Skeletal muscle tissue (tissue), 4 donors: ENCODE measurements around the gene MAP1A. TPM values are rescaled to one million over a fixed set of nuclear protein-coding genes. Genes with fewer than 3 reads are reported as not detected.

ENCODE experiments used
- H3K27ac ChIP-seq: one replicate; pipeline ENCODE4 v1.7.0; 2013; ENCODE audit warnings: mild to moderate bottlenecking, low read depth, low read length, inconsistent platforms
- H3K27me3 ChIP-seq, 3 donors: one replicate each; pipeline ENCODE4 v1.7.0; 2013; ENCODE audit warnings: low read length in 3 of 3; ENCODE audit not compliant: control insufficient read depth in 3 of 3, insufficient read depth in 3 of 3
- H3K36me3 ChIP-seq, 3 donors: one replicate each; pipeline ENCODE4 v1.7.0; 2013; ENCODE audit warnings: low read length in 3 of 3; ENCODE audit not compliant: control insufficient read depth in 3 of 3, insufficient read depth in 3 of 3
- H3K4me1 ChIP-seq, 3 donors: one replicate each; pipeline ENCODE4 v1.7.0; 2013; ENCODE audit warnings: low read length in 3 of 3, mild to moderate bottlenecking in 3 of 3; ENCODE audit not compliant: control insufficient read depth in 3 of 3, insufficient read depth in 3 of 3
- H3K4me3 ChIP-seq, 3 donors: one replicate each; pipeline ENCODE4 v1.7.0; 2013; ENCODE audit warnings: low read length in 3 of 3
- H3K9ac ChIP-seq, 3 donors: one replicate each; pipeline ENCODE4 v1.7.0; 2013; ENCODE audit warnings: low read length in 3 of 3, mild to moderate bottlenecking in 3 of 3, moderate library complexity in 2 of 3, low read depth in 1 of 3
- H3K9me3 ChIP-seq, 3 donors: one replicate each; pipeline ENCODE4 v1.7.0; 2013; ENCODE audit warnings: low read length in 3 of 3; ENCODE audit not compliant: control insufficient read depth in 3 of 3
- total RNA-seq: library from RNA; depleted of rRNA; stranded (reverse); fragments of >200 nt; gene quantifications from one replicate; pipeline ENCODE4 v1.2.3, GENCODE V29; 2014
- donor health status: Osteomylitis.

Gene MAP1A
- total RNA-seq, 1 donor from 2014 or later: 19.3 TPM

DNA sequence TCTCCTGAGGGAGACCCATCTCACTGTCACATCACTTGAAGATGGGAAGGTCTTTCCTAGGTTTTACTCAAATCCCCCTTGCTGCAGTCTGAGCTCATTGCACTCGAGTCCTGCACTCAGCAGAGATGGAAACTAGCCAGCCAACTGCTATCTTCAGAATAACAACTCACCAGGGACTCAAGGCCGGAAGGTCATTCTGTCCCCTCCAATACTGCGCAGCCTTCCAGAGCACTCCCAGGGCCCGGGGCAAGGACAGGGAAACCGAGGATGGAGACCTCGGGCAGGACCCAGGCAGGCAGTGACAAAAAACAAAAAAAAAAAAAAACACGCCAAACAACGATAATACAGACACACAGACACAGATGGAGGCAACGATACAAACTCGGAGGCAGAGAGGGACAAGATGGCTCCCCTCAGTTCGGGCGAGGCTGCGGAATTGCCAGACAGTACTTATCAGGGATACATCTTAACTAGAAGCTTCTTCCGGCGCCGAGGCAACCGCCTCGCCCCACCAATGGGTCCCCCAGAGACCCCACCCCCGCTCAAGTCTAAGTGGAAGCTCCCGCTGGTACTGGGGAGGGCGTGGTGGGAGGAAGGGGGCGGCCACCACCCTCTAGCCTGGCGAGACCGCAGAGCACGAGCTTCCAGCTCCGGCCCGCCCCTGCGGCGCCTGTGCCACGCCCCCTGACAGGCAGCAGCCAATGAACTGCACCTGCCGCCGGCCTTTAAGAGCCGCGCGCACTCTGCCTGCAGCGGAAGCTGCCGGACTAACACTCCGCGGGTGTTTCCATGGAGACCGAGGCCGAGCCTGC lies 7.0 kb upstream of the MAP1A start:
- Histone ChIP-seq H3K4me1 (peaks cover 36 to 56% (median 40%) of the 10 kb centered on the region in 3 donors), H3K36me3 (no peaks in the 10 kb centered on the region), H3K9me3 (no peaks in the 10 kb centered on the region), H3K27me3 (no peaks in the 10 kb centered on the region), H3K27ac (peak overlapping the region; percentile 97), H3K4me3 (peak overlapping the region; percentile 71 to 93 (median 86)), H3K9ac (peak overlapping the region; percentile 78 to 92 (median 88))

DNA sequence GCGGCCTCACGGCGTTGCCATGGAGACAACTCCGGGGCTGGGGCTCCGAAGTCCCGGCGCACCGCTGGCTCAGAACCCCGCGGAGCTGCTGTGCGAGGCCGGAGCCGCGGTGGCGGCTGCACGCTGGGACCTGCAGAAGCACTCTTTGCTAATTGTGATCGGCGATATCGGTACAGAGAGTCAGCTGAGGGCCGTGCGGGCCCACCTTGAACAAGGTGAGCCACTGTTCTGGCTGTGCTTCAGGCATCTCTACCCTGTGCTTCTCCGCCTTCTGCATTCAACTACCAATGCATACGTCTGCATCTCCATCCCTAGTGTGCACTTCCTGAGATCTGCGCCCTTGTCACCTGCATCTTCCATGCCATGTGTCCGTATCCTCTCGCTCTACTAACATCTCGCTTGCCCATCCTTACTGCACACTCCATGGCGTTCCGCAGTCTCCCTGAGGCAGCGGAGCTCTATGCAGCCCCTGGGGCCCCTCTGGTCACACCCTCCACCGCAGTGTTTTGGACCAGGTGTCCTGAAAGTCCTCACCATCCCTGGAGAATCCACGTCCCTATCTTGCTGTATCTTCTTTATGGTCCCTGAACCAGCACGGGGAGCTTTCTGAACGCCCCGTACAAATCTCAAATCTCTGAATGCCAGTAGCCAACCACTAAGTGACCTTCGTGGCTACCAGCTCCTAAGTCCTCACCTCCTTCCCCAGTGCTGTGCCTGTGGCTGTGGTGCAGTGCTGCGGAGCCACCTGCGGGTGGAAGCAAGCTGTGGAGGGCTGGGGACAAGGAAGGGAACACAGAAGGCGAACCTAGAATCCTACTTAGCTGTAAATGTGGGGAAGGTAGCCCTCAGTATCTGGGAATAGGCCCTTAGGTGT lies 6.2 kb upstream of the MAP1A start:
- Histone ChIP-seq H3K9ac (peak overlapping the region; percentile 8 to 92 (median 73)), H3K27ac (peak overlapping the region; percentile 97), H3K4me1 (peaks cover 43 to 57% (median 44%) of the 10 kb centered on the region in 3 donors)

DNA sequence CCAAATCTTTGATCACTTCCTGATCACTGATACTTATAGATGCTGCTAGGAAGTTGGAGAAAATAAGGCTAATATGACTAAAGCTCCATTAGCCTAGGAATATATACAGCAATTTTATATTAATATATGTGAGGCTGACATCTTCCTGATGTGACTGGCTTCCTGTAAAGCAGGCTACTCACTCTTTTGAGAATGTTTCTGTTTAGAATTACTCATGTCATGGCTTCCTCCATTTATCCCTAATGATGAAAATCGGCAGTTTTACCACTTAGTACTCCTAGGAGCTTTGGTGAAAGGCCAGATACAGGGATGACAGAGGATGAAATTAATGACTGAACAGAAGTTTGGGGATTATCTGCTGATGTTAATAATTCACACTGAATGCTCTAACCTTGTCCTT lies 3.9 kb upstream of the MAP1A start:
- Histone ChIP-seq H3K4me1 (peaks cover 53 to 68% (median 54%) of the 10 kb centered on the region in 3 donors), H3K4me3 (no peak overlapping the region), H3K27ac (peak overlapping the region; percentile 64), H3K9me3 (no peaks in the 10 kb centered on the region), H3K27me3 (peaks cover 0 to 8% (median 7%) of the 10 kb centered on the region in 3 donors), H3K9ac (no peak overlapping the region), H3K36me3 (no peaks in the 10 kb centered on the region)

More for the DNA sequence above, 6.2 kb upstream of the MAP1A start:
- Histone ChIP-seq H3K36me3 (no peaks in the 10 kb centered on the region), H3K4me3 (peak overlapping the region; percentile 71 to 93 (median 86)), H3K9me3 (no peaks in the 10 kb centered on the region), H3K27me3 (peaks cover 0 to 2% (median 0%) of the 10 kb centered on the region in 3 donors)

DNA sequence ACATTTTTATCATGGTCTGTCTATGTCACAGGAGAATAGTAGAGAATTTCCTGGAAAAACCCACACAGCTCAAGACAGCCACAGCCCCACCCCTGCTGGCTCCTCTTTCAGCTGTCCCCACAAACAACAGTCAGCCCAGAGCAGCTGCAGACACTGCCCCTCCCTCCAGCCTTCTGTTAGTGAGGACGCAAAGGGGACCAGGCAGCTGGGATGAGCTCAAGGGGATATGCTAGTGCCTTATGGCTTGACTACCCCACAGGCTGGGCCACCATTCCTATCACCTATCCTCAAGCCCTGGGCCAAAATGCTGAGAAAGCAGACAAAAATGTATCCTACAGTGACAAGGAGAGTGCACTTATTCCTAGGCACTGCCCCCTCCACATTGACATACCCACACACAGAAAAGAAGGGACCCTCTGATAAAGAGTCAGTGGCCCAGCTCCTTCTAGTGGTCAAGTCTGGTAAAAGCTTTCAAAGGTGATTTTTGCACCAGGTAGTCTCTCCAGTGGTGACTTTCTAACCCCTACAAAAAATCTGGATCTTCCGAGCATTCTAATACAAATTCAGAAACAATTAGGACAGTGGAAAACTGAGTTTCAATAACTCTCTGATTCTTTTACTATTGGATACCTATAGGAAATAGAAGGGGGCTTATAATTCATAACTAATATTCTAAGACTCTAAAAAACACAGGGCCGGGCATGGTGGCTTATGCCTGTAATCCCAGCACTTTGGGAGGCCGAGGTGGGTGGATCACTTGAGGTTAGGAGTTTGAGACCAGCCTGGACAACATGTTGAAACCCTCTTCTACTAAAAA lies 3.0 kb upstream of the MAP1A start:
- Histone ChIP-seq H3K9me3 (no peaks in the 10 kb centered on the region), H3K4me1 (peaks cover 45 to 67% (median 53%) of the 10 kb centered on the region in 3 donors), H3K27ac (peak overlapping the region; percentile 64), H3K9ac (peak overlapping the region in 2 of 3 donors; percentile 7 to 10), H3K27me3 (peaks cover 0 to 8% (median 7%) of the 10 kb centered on the region in 3 donors), H3K36me3 (no peaks in the 10 kb centered on the region), H3K4me3 (no peak overlapping the region)

GRCh38 chr15:43515741-43516140 lies 1.7 kb upstream of the MAP1A start:
- Histone ChIP-seq H3K36me3 (peaks cover 0 to 7% (median 0%) of the 10 kb centered on the region in 3 donors), H3K4me1 (peaks cover 41 to 59% (median 47%) of the 10 kb centered on the region in 3 donors), H3K27ac (peak overlapping the region; percentile 73), H3K9ac (peak overlapping the region in 1 of 3 donors; percentile 16), H3K9me3 (no peaks in the 10 kb centered on the region), H3K27me3 (peaks cover 0 to 8% (median 7%) of the 10 kb centered on the region in 3 donors), H3K4me3 (peak overlapping the region in 2 of 3 donors; percentile 24 to 29)

DNA sequence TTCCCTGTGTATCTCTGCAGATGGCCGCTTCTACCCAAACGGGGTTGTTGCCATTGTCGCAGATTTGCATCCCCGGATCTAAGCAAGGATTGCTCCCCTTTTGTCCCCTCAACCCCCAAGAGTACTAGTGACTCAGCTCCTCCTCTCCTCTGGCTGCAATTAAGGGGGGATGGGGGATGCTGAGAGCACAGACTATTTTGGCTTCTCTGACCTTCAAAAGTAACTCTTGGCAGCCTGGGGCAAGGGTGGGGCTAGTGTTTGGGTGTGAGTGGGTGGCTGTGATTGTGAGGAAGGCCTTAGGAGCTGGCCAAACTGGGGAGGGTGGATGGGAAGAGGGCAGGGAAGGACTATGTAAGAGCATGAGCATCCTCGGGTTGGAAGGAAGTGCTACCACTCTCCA lies 1.2 kb upstream of the MAP1A start:
- H3K9ac ChIP-seq: peak overlapping the region in 2 of 3 donors; percentile 16 to 24
- peaks cover 0 to 10% (median 3%) of the 10 kb centered on the region in 3 donors for H3K36me3 ChIP-seq
- peak overlapping the region in 2 of 3 donors; percentile 24 to 29 for H3K4me3 ChIP-seq
- peak overlapping the region; percentile 73 for H3K27ac ChIP-seq
- peaks cover 39 to 55% (median 44%) of the 10 kb centered on the region in 3 donors for H3K4me1 ChIP-seq
- H3K9me3 ChIP-seq: no peaks in the 10 kb centered on the region
- peaks cover 0 to 8% (median 7%) of the 10 kb centered on the region in 3 donors for H3K27me3 ChIP-seq

DNA sequence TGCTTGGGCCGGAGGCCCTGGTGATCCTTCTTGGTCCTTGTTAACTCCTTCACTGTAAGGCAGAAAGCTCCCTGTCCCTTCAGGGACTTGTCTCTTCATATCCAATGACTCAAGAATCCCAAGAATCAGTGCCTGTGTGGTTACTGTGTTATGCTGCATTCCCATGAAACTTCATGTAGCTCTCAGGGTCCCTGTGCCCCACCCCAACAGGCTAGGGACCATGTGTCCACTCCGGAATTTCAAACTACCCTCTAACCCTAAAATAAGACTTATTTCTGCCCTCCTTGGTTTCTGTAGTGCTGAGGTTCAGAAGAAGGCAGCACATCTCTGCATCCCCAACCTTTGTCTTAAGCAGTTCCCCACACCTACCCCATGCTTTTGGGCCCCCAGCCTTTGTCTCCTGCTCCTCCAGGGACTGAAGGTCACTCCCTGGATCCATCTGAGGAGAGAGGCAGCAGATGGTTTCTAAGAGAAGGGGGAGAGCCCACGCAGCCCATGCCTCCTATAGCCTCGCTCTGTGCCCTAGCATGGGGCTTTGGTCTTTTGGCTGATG lies 531 bp upstream of the MAP1A start:
- peak overlapping the region; percentile 46 to 64 (median 52) for H3K9ac ChIP-seq
- H3K9me3 ChIP-seq: no peaks in the 10 kb centered on the region
- peaks cover 7 to 17% (median 9%) of the 10 kb centered on the region in 3 donors for H3K36me3 ChIP-seq
- peaks cover 32 to 49% (median 38%) of the 10 kb centered on the region in 3 donors for H3K4me1 ChIP-seq
- peak overlapping the region; percentile 73 for H3K27ac ChIP-seq
- peaks cover 0 to 8% (median 7%) of the 10 kb centered on the region in 3 donors for H3K27me3 ChIP-seq
- peak overlapping the region; percentile 61 to 68 (median 62) for H3K4me3 ChIP-seq

- no peaks in the 10 kb centered on the region for H3K9me3 ChIP-seq
- peaks cover 0 to 8% (median 7%) of the 10 kb centered on the region in 3 donors for H3K27me3 ChIP-seq
- peak overlapping the region; percentile 70 for H3K27ac ChIP-seq
- peak overlapping the region; percentile 60 to 69 (median 69) for H3K9ac ChIP-seq
- H3K36me3 ChIP-seq: peaks cover 12 to 24% (median 18%) of the 10 kb centered on the region in 3 donors
- H3K4me1 ChIP-seq: peaks cover 32 to 46% (median 35%) of the 10 kb centered on the region in 3 donors
- peak overlapping the region; percentile 67 to 79 (median 73) for H3K4me3 ChIP-seq
These were observed 871 bp downstream of the MAP1A start for GRCh38 chr15:43518197-43518761.
